Ishikawa (cell line): ENCODE measurements around the gene PTPN18.

Experiments used
- CEBPB ChIP-seq: IDR thresholded peaks from 2 replicates; pipeline ENCODE4 v1.6.1; 2012
- CREB1 ChIP-seq: IDR thresholded peaks from 2 replicates; pipeline ENCODE4 v1.6.1; 2012; ENCODE audit warnings: low read depth
- EGR1 ChIP-seq: IDR thresholded peaks from 2 replicates; pipeline ENCODE4 v1.6.1; 2012
- EP300 ChIP-seq: IDR thresholded peaks from 2 replicates; pipeline ENCODE4 v1.6.1; 2012; ENCODE audit warnings: borderline replicate concordance
- FOXM1 ChIP-seq: IDR thresholded peaks from 2 replicates; pipeline ENCODE4 v1.6.1; 2012; ENCODE audit warnings: low read depth, borderline replicate concordance
- MAX ChIP-seq: IDR thresholded peaks from 2 replicates; pipeline ENCODE4 v1.6.1; 2012
- NFIC ChIP-seq: IDR thresholded peaks from 2 replicates; pipeline ENCODE4 v1.6.1; 2012
- RAD21 ChIP-seq: IDR thresholded peaks from 2 replicates; pipeline ENCODE4 v1.6.1; 2012; ENCODE audit warnings: low read depth
- REST ChIP-seq: IDR thresholded peaks from 2 replicates; pipeline ENCODE4 v1.6.1; 2012; ENCODE audit warnings: low read depth, mild to moderate bottlenecking
- TAF1 ChIP-seq: IDR thresholded peaks from 2 replicates; pipeline ENCODE4 v1.6.1; 2012; ENCODE audit warnings: low read depth, mild to moderate bottlenecking
- TCF12 ChIP-seq: IDR thresholded peaks from 2 replicates; pipeline ENCODE4 v1.6.1; 2012; ENCODE audit warnings: low read depth
- TEAD4 ChIP-seq: IDR thresholded peaks from 2 replicates; pipeline ENCODE4 v1.6.1; 2012
- YY1 ChIP-seq: IDR thresholded peaks from 2 replicates; pipeline ENCODE4 v1.6.1; 2012; ENCODE audit warnings: low read depth
- ZBTB7A ChIP-seq: IDR thresholded peaks from 2 replicates; pipeline ENCODE4 v1.6.1; 2012; ENCODE audit warnings: low read depth
- TF ChIP-seq, protein P1 (sequence below): IDR thresholded peaks from 2 replicates; pipeline ENCODE4 v1.6.1; 2012

Gene PTPN18

DNA sequence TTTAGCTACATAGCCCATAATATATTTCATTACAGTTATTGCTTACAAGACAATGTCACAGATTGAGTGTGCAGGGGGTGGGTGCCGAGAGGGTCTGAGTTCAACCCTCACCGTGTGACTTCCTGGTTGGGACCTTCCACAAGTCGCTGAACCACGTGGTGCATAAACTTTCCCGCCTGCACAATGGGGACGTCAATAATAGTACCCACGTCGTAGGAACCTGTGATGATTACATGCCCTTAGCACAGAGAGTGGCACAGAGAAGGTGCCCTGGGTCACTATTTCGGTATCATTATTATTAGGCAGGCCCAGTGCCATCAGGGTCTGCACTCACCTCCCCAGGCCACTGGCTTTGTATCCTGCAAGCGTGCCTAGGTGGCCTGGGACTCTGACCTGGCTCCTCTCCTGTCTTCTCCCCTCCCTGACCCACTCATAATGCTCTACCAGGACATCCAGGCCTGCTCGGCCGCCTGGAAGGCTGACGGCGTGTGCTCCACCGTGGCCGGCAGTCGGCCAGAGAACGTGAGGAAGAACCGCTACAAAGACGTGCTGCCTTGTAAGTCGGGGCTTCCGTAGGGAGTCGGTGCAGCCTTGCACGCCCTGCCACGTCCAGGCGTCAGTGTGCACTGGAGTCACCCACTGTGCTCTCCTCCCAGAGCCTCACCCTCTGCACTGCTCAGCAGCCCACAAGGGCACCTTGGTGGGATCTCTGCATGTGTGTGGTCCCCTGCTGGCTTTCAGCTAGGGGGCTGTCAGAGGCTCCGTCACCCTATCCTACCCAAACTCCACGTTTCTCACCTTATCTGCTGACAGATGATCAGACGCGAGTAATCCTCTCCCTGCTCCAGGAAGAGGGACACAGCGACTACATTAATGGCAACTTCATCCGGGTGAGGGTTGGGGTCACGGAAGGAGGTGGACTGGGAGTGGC lies 2.8 kb downstream of the PTPN18 start:
- no peak for TF ChIP-seq YY1
- no peak for TF ChIP-seq ZBTB7A
- TF ChIP-seq, protein P1, sequence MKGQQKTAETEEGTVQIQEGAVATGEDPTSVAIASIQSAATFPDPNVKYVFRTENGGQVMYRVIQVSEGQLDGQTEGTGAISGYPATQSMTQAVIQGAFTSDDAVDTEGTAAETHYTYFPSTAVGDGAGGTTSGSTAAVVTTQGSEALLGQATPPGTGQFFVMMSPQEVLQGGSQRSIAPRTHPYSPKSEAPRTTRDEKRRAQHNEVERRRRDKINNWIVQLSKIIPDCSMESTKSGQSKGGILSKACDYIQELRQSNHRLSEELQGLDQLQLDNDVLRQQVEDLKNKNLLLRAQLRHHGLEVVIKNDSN, result no peak
- no peak for TF ChIP-seq TAF1
- no peak for TF ChIP-seq RAD21
- TF ChIP-seq MAX, result no peak
- TF ChIP-seq CREB1, result no peak
- no peak for TF ChIP-seq NFIC
- no peak for TF ChIP-seq TCF12
- TF ChIP-seq EP300, result no peak
- no peak for TF ChIP-seq TEAD4
- no peak for TF ChIP-seq CEBPB

GRCh38 chr2:130359466-130359865 lies 3.6 kb downstream of the PTPN18 start:
- TF ChIP-seq TEAD4 (no peak), EGR1 (no peak), CREB1 (no peak), TCF12 (no peak), CEBPB (no peak), EP300 (no peak), REST (no peak), FOXM1 (no peak), MAX (no peak), NFIC (no peak), ZBTB7A (no peak)
- TF ChIP-seq, protein P1, result no peak

GRCh38 chr2:130363479-130363878 lies 7.6 kb downstream of the PTPN18 start:
- TF ChIP-seq EP300, result no peak
- TF ChIP-seq NFIC, result no peak
- TF ChIP-seq CEBPB, result no peak
- TF ChIP-seq MAX, result no peak
- TF ChIP-seq YY1, result no peak

DNA sequence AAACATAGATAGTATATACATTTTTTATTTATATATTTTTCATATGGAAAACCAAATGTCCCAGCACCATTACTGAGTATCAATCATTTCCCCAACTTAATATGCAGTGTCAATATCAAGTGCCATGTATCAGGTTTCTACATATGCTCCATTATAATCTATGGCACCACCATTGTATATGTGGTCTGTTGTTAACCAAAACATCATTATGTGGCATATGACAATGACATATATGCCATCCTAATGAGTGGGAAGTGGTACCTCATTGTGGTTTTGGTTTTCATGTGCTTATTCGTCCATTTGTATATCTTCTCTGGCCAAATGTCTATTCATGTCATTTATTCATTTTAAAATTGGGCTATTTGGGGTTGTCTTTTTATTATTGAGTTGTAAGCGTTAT lies 9.2 kb downstream of the PTPN18 start:
- TF ChIP-seq REST (no peak), EGR1 (no peak), ZBTB7A (no peak), CREB1 (no peak), MAX (no peak), YY1 (no peak), TCF12 (no peak), FOXM1 (no peak), CEBPB (no peak), EP300 (no peak), RAD21 (no peak), NFIC (no peak), TEAD4 (no peak), TAF1 (no peak)
- TF ChIP-seq, protein P1, result no peak

GRCh38 chr2:130365963-130366362 lies 10.1 kb downstream of the PTPN18 start:
- no peak for TF ChIP-seq MAX
- no peak for TF ChIP-seq ZBTB7A
- TF ChIP-seq CREB1, result no peak
- TF ChIP-seq EP300, result no peak
- TF ChIP-seq TCF12, result no peak
- TF ChIP-seq, protein P1, result no peak
- TF ChIP-seq FOXM1, result no peak
- no peak for TF ChIP-seq NFIC
